ENCODE measurements around the gene NAPSA. TPM values are rescaled to one million over a fixed set of nuclear protein-coding genes. Genes with fewer than 3 reads are reported as not detected.

NAPSA gene
- total and polyA plus RNA-seq, 9 of the 15 experiments (the other 6 are each of a cell fraction or from before 2014, with no cell fraction given): 0.25 to 1.9 (median 0.69) TPM

GRCh38 chr19:50358483-50359327 lies 6.7 kb downstream of the NAPSA start (continued):
- no peak for TF ChIP-seq HMGN3 (IDR thresholded peaks at IDR 0.05; ENCODE audit: borderline replicate concordance, extremely low read depth, insufficient read length, low read depth, low read length)
- no peak for TF ChIP-seq SMAD1 (IDR thresholded peaks at IDR 0.05; ENCODE audit: low read depth, low read length, partially characterized antibody)
- no peak for TF ChIP-seq ZKSCAN3 (CRISPR knock-in tag; IDR thresholded peaks at IDR 0.05)
- TF ChIP-seq MCM7 (IDR thresholded peaks at IDR 0.05): no peak
- no peak for TF ChIP-seq ARHGAP35 (IDR thresholded peaks at IDR 0.05; ENCODE audit: partially characterized antibody)
- no peak for TF ChIP-seq U2AF2 (optimal IDR thresholded peaks at IDR 0.05; ENCODE audit: low read depth, low read length)
- no peak for TF ChIP-seq LARP7 (IDR thresholded peaks at IDR 0.05)
- TF ChIP-seq, protein P1, sequence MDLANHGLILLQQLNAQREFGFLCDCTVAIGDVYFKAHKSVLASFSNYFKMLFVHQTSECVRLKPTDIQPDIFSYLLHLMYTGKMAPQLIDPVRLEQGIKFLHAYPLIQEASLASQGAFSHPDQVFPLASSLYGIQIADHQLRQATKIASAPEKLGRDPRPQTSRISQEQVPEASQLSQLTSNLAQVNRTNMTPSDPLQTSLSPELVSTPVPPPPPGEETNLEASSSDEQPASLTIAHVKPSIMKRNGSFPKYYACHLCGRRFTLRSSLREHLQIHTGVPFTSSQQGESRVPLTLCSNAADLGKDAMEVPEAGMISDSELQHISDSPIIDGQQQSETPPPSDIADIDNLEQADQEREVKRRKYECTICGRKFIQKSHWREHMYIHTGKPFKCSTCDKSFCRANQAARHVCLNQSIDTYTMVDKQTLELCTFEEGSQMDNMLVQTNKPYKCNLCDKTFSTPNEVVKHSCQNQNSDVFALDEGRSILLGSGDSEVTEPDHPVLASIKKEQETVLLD (IDR thresholded peaks at IDR 0.05): peak; percentile 97
- no peak for TF ChIP-seq ZNF274 (IDR thresholded peaks at IDR 0.05; ENCODE audit: borderline replicate concordance, low read depth, low read length)
- TF ChIP-seq SIN3A (IDR thresholded peaks at IDR 0.05; ENCODE audit: borderline replicate concordance in 2 of 2, control insufficient read depth in 1 of 2, low read depth in 2 of 2, low read length in 2 of 2): no peak
- TF ChIP-seq ZKSCAN8 (CRISPR knock-in tag; IDR thresholded peaks at IDR 0.05): no peak

Measured in K562 (cell line).